OCI-LY1 (cell line): ENCODE measurements around the gene SIRT5.

Experiments
- CTCF ChIP-seq: fragments of 200-600 bp; sonication (generic), shearing (Covaris generic); IDR thresholded peaks from 2 replicates; pipeline ENCODE4 v1.5.1; 2017; ENCODE audit warnings: mild to moderate bottlenecking, antibody characterized with exemption, low read length, moderate library complexity, mixed read lengths
- EZH2 ChIP-seq: fragments of 200-600 bp; sonication (generic), shearing (Covaris generic); IDR thresholded peaks from 2 replicates; pipeline ENCODE4 v1.8.0; 2017; ENCODE audit warnings: borderline replicate concordance, mixed run types, mild to moderate bottlenecking, antibody characterized with exemption, low read length, moderate library complexity, mixed read lengths

GRCh38 chr6:13613029-13613594 is 38.7 kb downstream of the SIRT5 start:
- TF ChIP-seq EZH2 (no peak), CTCF (no peak)
